RWPE1 (cell line): ENCODE data around the gene MAN2A1.

Experiments
- CTCF ChIA-PET: fragments of 350-600 bp; sonication (Branson Sonifier 250); formaldehyde crosslinking; extraction: SDS; loops from one replicate; lab custom pipeline; 2021; lab: Yijun Ruan, JAX
- POLR2A ChIA-PET: fragments of 400-600 bp; formaldehyde crosslinking; extraction: SDS; loops from one replicate; lab custom pipeline; 2020; ENCODE audit warnings: antibody characterized with exemption; ENCODE audit not compliant: low non-redundant PET; lab: Yijun Ruan, JAX
- DNase-seq: peaks from one replicate; pipeline ENCODE4 v3.0.0; 2012; ENCODE audit warnings: low spot score
- H3K27ac ChIP-seq: fragments of 450-650 bp; 2 replicates; pipeline ENCODE4 v1.5.1; 2017
- TF ChIP-seq, protein P1 (sequence below): fragments of 450-650 bp; conservative IDR thresholded peaks from 2 replicates; pipeline ENCODE4 v1.5.1; 2017; ENCODE audit warnings: low read depth, mild to moderate bottlenecking

The MAN2A1 gene

DNA sequence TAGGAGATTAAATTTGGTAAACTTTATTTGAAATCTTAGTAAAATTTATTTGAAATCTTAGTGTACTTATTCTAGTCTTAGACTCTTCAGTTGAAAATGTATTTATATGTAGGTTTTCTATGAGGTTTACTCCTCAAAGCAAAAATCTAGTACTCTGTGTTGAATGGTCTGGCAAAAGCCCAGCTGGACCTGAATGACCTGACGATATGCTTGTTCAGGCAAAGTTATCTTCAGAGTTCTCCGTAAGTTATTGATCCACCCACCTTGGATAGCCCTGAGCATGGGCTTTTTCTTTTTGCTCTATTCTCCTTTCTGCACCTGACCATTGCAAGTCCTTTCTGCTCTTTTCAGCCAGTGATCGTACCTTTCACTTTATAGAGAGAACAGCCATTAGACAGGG lies 158.4 kb downstream of the MAN2A1 start:
- POLR2A ChIA-PET: no interaction called here
- TF ChIP-seq, protein P1, sequence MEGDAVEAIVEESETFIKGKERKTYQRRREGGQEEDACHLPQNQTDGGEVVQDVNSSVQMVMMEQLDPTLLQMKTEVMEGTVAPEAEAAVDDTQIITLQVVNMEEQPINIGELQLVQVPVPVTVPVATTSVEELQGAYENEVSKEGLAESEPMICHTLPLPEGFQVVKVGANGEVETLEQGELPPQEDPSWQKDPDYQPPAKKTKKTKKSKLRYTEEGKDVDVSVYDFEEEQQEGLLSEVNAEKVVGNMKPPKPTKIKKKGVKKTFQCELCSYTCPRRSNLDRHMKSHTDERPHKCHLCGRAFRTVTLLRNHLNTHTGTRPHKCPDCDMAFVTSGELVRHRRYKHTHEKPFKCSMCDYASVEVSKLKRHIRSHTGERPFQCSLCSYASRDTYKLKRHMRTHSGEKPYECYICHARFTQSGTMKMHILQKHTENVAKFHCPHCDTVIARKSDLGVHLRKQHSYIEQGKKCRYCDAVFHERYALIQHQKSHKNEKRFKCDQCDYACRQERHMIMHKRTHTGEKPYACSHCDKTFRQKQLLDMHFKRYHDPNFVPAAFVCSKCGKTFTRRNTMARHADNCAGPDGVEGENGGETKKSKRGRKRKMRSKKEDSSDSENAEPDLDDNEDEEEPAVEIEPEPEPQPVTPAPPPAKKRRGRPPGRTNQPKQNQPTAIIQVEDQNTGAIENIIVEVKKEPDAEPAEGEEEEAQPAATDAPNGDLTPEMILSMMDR: no peak
- no peak for DNase-seq
- no peak overlapping the region for H3K27ac ChIP-seq
- CTCF ChIA-PET: no interaction called here

- no peak overlapping the region for H3K27ac ChIP-seq
- CTCF ChIA-PET: no interaction called here
- TF ChIP-seq, protein P1: no peak
- POLR2A ChIA-PET: no interaction called here
- DNase-seq: no peak
These were observed 159.9 kb downstream of the MAN2A1 start for GRCh38 chr5:109849478-109850088.

DNA sequence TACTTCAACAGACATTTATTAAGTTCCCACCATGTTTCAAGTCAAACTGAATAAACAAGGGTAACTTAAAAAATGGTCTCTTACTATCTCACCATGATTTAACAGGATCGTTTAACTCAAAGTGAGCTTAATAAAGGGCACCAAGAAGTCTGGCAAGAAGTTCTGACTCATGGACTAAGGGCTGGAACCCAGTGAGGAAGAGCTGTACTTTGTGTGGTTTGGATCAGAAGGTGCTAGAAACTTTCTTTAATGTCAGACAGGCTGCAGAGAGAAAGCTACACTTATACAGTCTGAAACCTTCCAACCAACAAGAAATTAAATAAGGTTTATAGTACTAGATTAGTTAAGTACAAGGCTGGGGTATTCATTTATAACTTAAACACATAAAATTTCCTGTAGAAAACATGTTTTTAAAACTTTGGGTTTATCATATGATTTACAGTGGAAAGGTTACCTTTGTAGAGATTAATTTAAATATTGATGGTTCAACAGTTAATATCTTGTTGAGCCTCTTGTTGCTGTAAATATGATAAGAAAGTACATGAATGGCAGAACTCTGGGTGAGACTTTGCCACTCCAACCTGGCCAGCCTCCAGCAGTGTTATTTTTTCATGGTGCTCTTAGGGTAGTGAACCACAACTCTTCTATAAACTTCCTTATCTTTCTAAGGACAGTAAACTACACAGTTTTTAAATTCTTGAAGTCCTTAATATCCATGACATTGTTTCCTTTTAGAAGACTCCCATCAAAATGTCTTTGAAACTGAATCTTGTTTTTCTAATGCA lies 162.8 kb downstream of the MAN2A1 start:
- DNase-seq: no peak
- CTCF ChIA-PET: interaction anchor here (0.7 kb wide), 1 partner anchor 37 kb away, joined by 3 read pairs; no protein-coding TSS in a partner anchor
- TF ChIP-seq, protein P1: no peak
- POLR2A ChIA-PET: no interaction called here
- no peak overlapping the region for H3K27ac ChIP-seq

DNA sequence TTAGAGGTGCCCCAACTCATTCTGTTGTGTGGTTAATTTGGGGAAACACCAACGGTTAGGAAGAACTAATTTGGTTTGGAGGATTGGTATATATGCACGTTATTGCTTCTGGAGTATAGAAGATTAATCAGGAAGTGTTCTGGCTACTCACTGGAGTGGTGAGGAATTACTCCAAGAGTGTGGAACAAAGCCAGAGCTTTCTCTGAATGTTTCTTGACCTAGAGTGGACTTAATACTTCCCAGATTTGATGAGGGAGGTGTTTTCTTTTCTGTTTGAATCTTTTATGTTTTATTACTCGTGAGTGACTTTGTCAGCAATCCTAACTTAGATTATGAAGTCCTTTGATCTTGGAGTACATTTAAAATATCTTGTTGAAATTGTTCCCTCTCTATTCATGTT lies 163.7 kb downstream of the MAN2A1 start:
- H3K27ac ChIP-seq: no peak overlapping the region
- ChIA-PET POLR2A (no interaction called here), CTCF (no interaction called here)
- DNase-seq: no peak
- TF ChIP-seq, protein P1: no peak

GRCh38 chr5:109855056-109855455 lies 165.3 kb downstream of the MAN2A1 start:
- ChIA-PET CTCF (interaction anchor here (0.7 kb wide), 1 partner anchor 478 kb away, joined by 3 read pairs; no protein-coding TSS in a partner anchor), POLR2A (no interaction called here)
- TF ChIP-seq, protein P1: no peak
- no peak overlapping the region for H3K27ac ChIP-seq
- DNase-seq: no peak

GRCh38 chr5:109857405-109858031 lies 167.8 kb downstream of the MAN2A1 start:
- ChIA-PET CTCF (interaction anchor here (0.6 kb wide), 2 partner anchors 291 to 1014 kb away, joined by 3 read pairs; no protein-coding TSS in a partner anchor), POLR2A (no interaction called here)
- H3K27ac ChIP-seq: no peak overlapping the region
- TF ChIP-seq, protein P1: no peak
- DNase-seq: no peak
